Kidney (tissue), 14 donors: ENCODE data around the gene MAT2A. TPM values are rescaled to one million over a fixed set of nuclear protein-coding genes. Genes with fewer than 3 reads are reported as not detected.

Source experiments
- DNase-seq, 5 donors: peaks; one replicate each; pipeline ENCODE4 v3.0.0-alpha.2; 2013 to 2020
- FAIRE-seq: peaks from 2 replicates; lab custom pipeline; 2012; peaks lifted over from hg19 to GRCh38; lab: Jason Lieb, UNC
- H3K27ac ChIP-seq, 2 donors: one replicate each; pipeline ENCODE4 v1.7.0; 2013; ENCODE audit warnings: low read depth in 2 of 2, low read length in 2 of 2, inconsistent platforms in 1 of 2
- H3K27me3 ChIP-seq: one replicate; pipeline ENCODE4 v1.7.1; 2013; ENCODE audit warnings: low read length, inconsistent platforms; ENCODE audit not compliant: control insufficient read depth, insufficient read depth
- H3K36me3 ChIP-seq, 3 donors: one replicate each; pipeline versions ENCODE4 v1.7.0 to v1.7.1; 2013; ENCODE audit warnings: low read length in 3 of 3, control low read depth in 1 of 3, inconsistent platforms in 1 of 3; ENCODE audit not compliant: insufficient read depth in 3 of 3, control insufficient read depth in 2 of 3
- H3K4me1 ChIP-seq, 3 donors: one replicate each; pipeline versions ENCODE4 v1.7.0 to v1.7.1; 2013; ENCODE audit warnings: low read length in 3 of 3, inconsistent platforms in 1 of 3, low read depth in 1 of 3; ENCODE audit not compliant: control insufficient read depth in 2 of 3, insufficient read depth in 2 of 3
- H3K4me3 ChIP-seq, 3 donors: one replicate each; pipeline versions ENCODE4 v1.7.0 to v1.8.1; 2013; ENCODE audit warnings: low read length in 3 of 3, control low read depth in 1 of 3, inconsistent platforms in 1 of 3
- H3K9ac ChIP-seq, 3 donors: one replicate each; pipeline versions ENCODE4 v1.7.0 to v1.7.1; 2013; ENCODE audit warnings: low read length in 3 of 3, control low read depth in 1 of 3, inconsistent platforms in 1 of 3
- H3K9me3 ChIP-seq, 3 donors: one replicate each; pipeline versions ENCODE4 v1.7.0 to v1.7.1; 2013; ENCODE audit warnings: low read length in 3 of 3, control low read depth in 1 of 3, inconsistent platforms in 1 of 3; ENCODE audit not compliant: control insufficient read depth in 2 of 3, insufficient read depth in 1 of 3
- CTCF ChIP-seq: IDR thresholded peaks from 3 replicates; pipeline ENCODE4 v1.5.1; 2012; ENCODE audit warnings: mild to moderate bottlenecking, moderate library complexity, borderline replicate concordance; ENCODE audit not compliant: insufficient read depth; ENCODE audit errors: extremely low read depth
- intact Hi-C: fragments of 100-400 bp; cut with DNase I; formaldehyde crosslinking; loops from one replicate; pipeline ENCODE4 v1.11.1; 2022
- polyA plus RNA-seq: library from polyadenylated mRNA; stranded (reverse); fragments of 350-450 nt; fragmentation: Illumina TruSeq; extraction: RNeasy Lipid Tissue Mini Kit (QIAGEN cat#74804); gene quantifications from one replicate; pipeline ENCODE4 v1.2.3, GENCODE V29; 2014; ENCODE audit warnings: low read depth, low replicate concordance; ENCODE audit not compliant: insufficient read depth
- total RNA-seq: library from RNA; stranded (reverse); fragmentation: NEBNext Ultra II Directional; extraction: Animal tissue kit (Norgen Biotek cat#: 25700); gene quantifications from one replicate; pipeline ENCODE4 v1.2.1, GENCODE V29; 2021
- donor health status: control.
- donor health status: control.
- donor health status: control.
- donor health status: control.
- donor health status: control.
- donor health status: DM: yes; HTN: yes; CAD: no.
- donor health status: Normal renal cell carcinoma (clear cell type).

Gene MAT2A
- total and polyA plus RNA-seq, 2 donors from 2014 or later, result 155 to 300 TPM

- H3K27ac ChIP-seq, result peak overlapping the region; percentile 85 to 94
- H3K9me3 ChIP-seq, result no peaks in the 10 kb centered on the region
- intact Hi-C loops, result no loop called here
- peak in 3 of 5 donors; percentile 25 to 85 (median 47) for DNase-seq
- peak overlapping the region in 2 of 3 donors; percentile 71 to 73 for H3K9ac ChIP-seq
- H3K36me3 ChIP-seq, result peaks cover 0 to 8% (median under 1%) of the 10 kb centered on the region in 3 donors
- no peaks in the 10 kb centered on the region for H3K27me3 ChIP-seq
- no peak for FAIRE-seq
- peaks cover 0 to 24% (median 20%) of the 10 kb centered on the region in 3 donors for H3K4me1 ChIP-seq
- peak overlapping the region; percentile 31 to 80 (median 65) for H3K4me3 ChIP-seq
- no peak for TF ChIP-seq CTCF
These were observed 39.5 kb downstream of the MAT2A start for GRCh38 chr2:85578243-85579180.

GRCh38 chr2:85579266-85579935, 40.4 kb downstream of the MAT2A start:
- Histone ChIP-seq H3K27ac (peak overlapping the region; percentile 85 to 94), H3K9ac (peak overlapping the region in 2 of 3 donors; percentile 41 to 71), H3K9me3 (no peaks in the 10 kb centered on the region), H3K4me1 (peaks cover 0 to 29% (median 20%) of the 10 kb centered on the region in 3 donors), H3K36me3 (peaks cover 0 to 8% (median 2%) of the 10 kb centered on the region in 3 donors), H3K27me3 (no peaks in the 10 kb centered on the region), H3K4me3 (peak overlapping the region; percentile 11 to 80 (median 65))
- TF ChIP-seq CTCF, result no peak
- FAIRE-seq, result no peak
- intact Hi-C loops, result no loop called here
- peak in 2 of 5 donors; percentile 57 to 72 for DNase-seq

- TF ChIP-seq CTCF, result no peak
- H3K4me3 ChIP-seq, result no peak overlapping the region
- H3K4me1 ChIP-seq, result peaks cover 0 to 33% (median 20%) of the 10 kb centered on the region in 3 donors
- no peaks in the 10 kb centered on the region for H3K9me3 ChIP-seq
- intact Hi-C loops, result no loop called here
- no peaks in the 10 kb centered on the region for H3K27me3 ChIP-seq
- no peak overlapping the region for H3K27ac ChIP-seq
- H3K9ac ChIP-seq, result no peak overlapping the region
- no peak for FAIRE-seq
- no peak for DNase-seq
- peaks cover 0 to 8% (median 2%) of the 10 kb centered on the region in 3 donors for H3K36me3 ChIP-seq
These were observed 41.2 kb downstream of the MAT2A start for GRCh38 chr2:85580206-85580605.
